ENCODE measurements around the gene TMEM171. TPM values are rescaled to one million over a fixed set of nuclear protein-coding genes. Genes with fewer than 3 reads are reported as not detected.

TMEM171 gene
- total RNA-seq, 1 donor from 2014 or later = 22.6 TPM

Other genes with a start within 250 kb of the TMEM171 start
- 12.5 and 14.7 TPM in 2 replicates for gene FCHO2, start 164.5 kb upstream of the TMEM171 start, total RNA-seq
- gene TMEM174, start 52.6 kb downstream of the TMEM171 start, total RNA-seq = not detected in 2 replicates